Renal pelvis (tissue), 4 donors: ENCODE results near the gene C9orf85. TPM values are rescaled to one million over a fixed set of nuclear protein-coding genes. Genes with fewer than 3 reads are reported as not detected.
"Not testable (repeated sequence)": the region's sequence is repeated elsewhere in the genome, so short reads cannot be mapped to it uniquely, and the experiment has no call there.

Source experiments
- DNase-seq: peaks from one replicate; pipeline ENCODE4 v3.0.0-alpha.2; 2013
- polyA plus RNA-seq, 3 donors: library from polyadenylated mRNA; unstranded; fragments of 120-200 nt; gene quantifications; one replicate each; pipeline ENCODE4 v1.2.1, GENCODE V29; 2013; ENCODE audit not compliant: insufficient read length in 3 of 3

C9orf85 gene
- polyA plus RNA-seq, 3 donors, result 13.5 to 17.6 (median 16.2) TPM

DNA sequence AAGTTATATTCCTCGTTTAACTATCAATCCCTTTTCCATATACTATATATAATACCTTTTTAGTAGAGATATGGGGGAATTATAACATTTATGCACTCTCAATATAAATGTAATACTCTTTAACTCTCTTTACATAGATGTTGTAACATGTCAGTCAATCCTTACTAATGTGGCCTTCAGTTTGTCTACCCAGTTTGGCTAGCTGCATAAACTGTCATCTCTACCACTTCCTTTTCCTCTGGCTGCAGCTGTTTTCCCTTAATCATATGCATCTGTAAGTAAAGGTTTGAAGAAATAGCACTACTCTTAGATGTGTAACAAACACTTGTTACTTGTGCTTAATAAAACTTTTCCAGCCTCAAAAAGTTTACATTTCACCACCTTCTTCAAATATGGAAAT, 13.9 kb upstream of the C9orf85 start:
- DNase-seq, result no peak

DNA sequence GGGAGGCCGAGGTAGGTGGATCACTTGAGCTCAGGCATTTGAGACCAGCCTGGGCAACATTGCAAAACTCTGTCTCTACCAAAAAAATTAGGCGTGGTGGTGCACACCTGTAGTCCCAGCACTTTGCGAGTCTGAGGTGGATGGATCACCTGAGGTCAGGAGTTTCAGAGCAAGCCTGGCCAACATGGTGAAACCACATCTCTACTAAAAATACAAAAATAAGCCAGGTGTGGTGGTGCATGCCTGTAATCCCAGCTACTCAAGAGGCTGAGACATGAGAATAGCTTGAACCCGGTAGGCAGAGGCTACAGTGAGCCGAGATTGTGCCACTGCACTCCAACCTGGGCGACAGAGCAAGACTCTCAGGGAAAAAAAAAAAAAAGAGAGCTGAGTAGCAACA, 12.7 kb upstream of the C9orf85 start:
- not testable (repeated sequence) for DNase-seq

DNA sequence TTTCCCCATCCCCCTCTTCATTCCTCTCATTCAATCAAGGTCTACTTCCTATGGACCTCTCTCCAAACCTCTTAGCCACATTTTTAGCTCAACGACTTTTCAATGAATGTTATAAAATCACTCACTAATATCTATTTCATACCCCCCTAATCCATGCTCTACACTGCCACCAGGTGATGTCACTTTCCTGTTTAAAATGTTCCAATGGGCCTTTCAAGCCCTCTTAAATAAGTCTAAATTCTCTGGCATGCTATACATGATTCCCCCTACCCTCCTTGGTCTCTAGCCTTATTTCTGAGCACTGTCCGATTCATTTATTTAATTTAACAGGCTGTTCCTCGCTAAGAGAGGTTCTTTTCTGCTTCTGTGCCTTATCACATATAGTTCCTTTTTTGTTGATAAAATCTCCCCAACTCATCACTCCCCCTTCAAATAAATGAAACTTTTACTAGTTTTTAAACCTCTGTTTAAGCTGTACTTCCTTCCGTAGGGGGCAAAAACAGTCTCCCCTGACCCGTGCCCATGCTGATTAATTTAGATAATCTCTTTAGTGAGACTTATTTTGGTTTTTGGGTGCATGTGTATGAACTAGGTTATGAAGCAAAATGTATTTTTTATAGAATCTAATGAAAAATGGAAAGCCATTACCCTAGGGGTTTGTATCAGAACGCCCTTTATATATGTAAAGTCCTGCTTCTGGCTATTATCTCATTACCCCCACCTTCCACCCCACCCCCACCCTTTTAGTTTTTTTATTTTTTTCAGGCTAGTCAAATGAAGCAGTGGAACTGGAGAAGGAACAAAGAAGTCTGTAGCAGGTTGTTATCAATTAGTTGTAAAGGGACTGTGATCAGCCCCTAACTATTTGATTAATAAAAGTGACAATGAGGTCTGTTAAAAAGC, 9.5 kb upstream of the C9orf85 start:
- DNase-seq, result no peak

DNA sequence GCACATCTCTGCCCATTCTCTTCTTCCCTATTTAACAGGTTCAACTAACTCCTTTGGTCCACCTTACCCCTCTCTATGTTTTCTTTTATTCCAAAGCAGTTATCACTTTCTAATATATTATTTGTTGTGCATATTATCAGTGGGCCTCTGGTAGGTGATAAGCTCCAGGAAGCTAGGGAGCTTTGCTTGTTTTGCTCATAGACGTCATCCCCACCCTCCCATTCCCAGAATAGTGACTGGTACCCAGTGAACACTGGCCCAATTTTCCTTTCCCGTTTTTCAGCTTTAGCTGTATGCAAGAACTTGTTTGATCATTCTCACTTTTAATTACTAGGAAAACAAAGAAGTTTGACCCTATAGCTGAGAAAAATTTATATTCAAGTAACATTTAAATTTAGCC, 7.4 kb upstream of the C9orf85 start:
- DNase-seq, result no peak

DNA sequence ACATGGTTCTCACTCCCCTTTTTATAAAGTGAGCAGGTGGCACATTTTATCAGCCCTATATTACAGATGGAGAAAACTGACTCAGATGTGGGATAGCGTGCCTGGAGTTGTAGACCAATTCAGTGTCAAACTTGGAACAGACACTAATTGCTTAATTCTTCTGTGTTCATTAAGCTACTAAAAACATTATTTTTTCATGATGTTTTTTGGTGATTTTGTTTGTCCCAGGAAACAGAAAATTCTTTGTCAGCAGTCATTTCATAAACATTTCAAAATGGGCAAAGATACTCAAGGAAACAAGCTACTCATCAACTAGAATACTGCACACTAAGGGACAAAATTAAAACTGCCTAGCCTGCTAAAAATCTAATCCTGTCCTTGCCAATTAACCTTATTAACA, 2.6 kb upstream of the C9orf85 start:
- DNase-seq, result no peak

DNA sequence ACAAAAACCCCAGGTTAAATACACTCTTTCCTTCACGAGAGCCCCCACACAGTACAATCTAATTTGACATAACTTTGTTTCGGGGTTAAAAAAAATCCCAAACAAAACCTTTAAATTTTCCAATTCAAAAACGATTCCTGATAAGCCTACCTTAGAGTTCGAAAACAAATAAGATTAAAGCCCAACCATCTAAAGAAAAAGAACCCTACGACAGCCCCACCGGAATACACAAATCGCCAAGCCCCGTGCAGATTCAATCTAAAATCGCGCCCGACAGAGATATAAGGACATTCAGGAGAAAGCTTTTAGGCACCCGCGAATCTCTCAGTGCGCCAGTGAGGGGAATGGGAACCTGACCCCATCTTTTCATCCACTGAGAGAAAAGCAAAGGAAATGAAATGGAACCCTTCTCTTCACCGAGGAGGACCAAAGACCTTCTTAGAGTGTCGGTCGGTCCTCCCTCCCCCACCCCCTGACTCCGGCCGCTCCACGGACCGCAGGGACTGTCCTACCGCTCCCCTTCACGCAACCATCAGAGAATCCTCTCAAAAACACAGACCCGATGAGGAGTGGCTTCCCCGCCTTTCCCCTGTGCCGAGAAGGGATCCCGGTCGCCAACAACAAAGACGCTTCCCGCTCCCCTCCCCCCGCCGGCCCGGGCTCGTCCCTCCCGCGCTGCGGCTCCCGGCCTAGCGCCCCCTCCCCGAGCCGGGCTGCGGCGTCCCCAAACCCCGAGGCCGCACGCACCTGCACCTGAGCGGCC, 1.4 kb upstream of the C9orf85 start:
- DNase-seq, result peak; percentile 66

DNA sequence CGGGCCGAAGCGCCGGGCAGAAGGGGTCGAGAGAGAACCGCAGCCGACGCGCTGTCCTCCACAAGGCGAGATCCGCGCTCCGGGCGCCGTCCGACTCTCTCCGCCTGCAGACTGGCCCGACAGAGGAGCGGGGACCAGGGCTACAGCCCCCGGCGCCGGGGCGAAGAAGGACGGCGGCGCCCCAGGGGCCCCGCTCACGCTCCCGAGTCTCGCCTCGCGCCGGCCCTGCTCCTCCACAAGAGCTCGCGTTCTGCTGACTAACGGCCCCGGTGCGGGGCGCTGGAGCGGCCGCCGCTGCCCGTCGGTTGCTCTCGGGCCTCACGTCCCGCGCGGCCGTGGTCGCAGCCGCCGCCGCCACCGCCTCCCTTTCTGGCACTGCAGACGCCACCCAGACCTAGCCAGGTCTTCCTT, 784 bp upstream of the C9orf85 start:
- DNase-seq, result no peak

DNA sequence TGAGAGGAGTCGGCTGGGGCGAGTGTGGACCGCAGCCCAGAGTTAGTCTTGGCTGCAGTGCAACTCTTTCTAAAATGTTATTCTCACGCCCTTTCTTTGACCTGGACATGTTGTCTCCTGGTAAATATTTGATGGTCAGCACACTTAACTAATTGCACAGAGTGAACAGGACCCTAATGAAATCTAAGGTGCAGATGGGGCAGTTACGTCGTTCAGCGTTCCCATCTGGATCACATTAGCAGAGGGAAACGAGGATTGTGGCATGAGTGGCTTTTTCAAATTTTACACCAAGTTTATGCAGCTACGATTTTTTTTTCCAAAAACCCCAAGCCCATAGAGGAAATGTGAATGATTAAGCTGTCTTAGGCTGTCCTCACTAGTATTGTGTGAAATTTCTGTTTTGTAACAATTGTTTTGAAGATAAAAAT, 483 bp downstream of the C9orf85 start:
- DNase-seq, result no peak

DNA sequence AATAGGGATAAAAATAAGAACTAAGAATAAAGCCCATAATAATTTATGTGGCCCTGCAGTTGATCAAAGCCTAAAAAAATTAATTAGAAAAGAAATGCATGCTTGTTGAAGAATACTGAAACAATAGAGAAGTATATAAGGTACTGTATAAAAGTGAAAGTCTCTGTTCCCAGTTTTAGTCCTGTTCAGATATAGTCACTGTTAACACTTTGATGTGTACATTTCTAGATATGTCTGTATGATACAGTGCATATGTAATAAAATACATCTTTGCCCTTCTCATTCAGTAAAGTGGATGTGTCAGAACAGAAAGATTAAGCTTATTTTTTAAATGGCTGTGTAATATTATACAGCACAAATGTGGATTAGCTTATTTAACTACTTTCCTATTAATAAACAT, 4.1 kb downstream of the C9orf85 start:
- DNase-seq, result no peak

DNA sequence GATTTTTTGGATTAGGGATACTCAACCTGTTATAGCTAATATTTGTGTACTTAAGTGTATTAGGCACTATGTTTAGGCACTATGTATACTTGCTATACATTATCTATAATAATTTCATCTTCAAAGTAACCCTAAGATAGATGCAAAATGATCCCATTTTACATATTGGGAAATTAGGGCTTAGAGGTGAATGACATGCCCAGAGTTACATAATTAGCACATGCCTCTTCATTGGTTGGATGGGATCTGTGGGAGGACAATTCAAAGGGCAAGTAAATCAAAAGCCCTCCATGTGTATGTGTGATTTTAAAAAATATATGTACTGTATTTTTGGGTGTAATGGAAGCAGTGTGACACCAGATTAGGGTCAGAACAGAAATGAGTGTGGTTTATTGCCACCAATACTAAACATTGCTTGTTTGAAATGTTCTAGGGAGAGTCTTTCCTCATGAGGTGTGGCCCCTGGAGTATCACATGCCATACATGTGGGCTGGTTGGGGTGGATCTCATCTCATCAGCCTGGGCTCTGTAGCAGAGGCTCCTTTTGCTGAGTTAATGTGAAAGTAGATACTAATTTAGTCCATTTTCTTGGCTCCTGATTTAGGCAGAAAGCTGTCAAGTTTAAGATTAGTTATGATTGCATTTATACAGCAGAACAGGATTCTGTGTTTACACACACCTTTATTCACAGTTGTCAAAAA, 5.5 kb downstream of the C9orf85 start:
- no peak for DNase-seq

DNA sequence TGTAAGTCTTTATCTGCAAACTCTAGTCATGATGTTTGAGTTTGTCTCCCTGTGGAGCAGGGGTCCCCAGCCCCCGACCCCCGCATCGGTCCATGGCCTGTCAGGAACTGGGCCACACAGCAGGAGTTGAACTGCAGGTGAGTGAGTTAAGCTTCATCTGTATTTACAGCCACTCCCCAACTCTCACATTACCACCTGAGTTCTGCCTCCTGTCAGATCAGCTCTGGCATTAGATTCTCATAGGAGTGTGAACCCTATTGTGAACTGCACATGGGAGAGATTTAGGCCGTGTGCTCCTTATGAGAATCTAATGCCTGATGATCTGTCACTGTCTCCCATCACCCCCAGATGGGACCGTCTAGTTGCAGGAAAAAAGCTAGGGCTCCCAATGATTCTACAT, 7.0 kb downstream of the C9orf85 start:
- DNase-seq, result no peak

DNA sequence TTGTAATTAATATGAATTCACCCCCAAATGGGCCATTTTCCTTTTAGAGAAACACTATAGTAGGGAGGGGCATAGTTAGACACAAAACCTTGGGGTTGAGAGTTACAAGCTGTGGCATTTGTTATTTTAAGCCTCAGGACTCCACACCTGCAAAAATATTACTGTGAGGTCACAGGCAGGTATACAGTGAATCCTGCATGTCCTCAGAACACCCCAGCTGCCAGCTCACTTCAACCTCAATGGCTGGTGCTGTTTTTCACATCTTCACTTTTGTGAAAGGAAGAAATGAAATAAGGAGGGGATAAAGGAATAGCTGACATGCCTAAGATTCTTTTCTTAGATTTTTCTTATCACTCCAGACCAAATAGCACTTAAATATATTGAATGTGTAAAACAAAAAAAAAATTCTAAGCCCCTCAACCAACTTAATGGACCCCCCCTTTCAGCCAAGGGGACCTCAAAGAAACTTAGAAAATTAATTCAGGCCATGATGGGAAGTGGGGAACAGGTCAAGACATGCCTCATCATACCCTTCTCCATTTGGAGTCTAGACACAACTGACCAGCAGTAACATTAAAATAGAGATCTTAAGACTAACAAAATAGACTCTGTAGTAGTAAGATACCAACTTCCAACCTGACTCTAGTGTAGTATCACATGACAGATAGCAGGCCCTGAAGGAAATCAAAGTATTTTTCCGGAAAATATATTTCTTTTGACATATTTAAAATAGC, 9.2 kb downstream of the C9orf85 start:
- no peak for DNase-seq

DNA sequence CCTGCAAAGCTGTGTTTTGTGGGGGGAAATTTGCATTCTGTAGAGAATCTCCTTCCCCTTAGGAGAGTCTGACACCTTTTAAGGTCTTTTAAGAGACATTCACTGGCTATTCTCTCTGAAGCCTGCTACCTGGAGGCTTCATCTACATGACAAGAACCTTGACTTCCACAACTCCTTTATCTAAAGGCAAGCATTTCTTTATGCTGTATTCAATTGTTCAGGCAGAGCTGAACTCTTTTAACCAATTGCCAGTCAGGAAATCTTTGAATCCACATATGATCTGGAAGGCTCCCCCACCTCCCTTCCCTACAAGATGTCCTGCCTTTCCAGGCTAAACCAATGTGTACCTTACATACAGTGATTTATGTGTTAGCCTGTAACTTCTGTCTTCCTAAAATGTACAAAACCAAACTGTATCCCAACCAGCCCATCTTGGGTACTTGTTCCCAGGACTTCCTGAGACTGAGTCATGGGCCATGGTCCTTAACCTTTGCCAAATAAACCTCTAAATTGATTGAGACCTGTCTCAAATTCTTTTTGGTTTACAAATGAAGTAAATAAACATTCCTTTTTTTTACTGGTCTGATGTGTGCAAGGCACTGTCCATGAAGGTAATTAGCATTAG, 9.9 kb downstream of the C9orf85 start:
- DNase-seq, result no peak

DNA sequence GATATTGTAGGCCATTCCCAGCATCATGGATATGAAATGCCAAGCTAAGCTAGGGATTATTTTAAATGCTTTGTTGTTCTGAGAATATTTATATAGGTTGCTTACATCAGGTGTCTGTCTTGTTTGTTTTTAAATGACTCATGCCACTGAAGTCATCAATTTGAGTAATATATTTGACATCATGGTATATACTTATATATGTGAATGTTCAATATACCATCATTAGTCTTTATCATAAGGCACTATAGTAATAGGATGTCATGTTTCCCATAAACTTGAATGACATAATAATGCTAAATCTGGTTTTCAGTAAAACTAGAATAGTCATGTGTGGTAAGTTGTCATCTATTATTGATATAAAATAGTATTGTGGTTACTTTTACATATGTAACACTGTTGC, 13.1 kb downstream of the C9orf85 start:
- DNase-seq, result no peak

DNA sequence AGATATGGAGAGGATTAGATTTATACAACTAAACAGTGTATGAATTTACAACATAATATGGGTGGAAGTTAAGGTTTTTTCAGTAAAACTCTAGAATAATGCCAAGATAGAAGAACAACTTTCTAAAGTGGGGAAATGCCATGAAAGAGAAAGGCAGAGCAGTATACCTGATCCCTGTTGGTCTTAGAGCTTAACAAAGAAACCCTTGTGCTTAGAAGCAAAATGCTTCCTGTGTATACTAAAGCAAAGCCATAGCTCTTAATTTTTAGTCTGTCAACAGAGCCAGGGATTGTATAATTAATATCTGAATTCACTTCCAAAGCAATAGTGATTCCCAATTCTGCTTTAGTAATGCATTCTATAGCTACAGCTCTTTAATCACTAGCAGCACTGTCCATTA, 14.4 kb downstream of the C9orf85 start:
- no peak for DNase-seq

DNA sequence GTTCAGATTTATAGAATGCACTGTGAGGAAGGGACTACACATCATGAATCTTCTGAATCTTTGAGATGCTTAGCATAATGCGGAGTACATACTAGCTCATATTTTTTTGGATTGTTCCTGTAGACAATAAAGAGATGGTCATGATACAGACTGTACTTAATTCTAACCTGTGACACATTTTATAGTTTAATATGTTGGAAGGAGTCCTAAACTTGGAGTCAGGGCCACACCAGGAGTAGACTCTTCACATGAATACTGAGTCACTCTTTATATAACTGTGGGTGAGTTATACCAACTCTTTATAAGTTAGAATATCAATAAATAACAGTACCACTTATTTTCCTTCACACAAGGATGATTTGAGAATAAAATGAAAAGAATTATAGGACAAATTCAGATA, 16.9 kb downstream of the C9orf85 start:
- DNase-seq, result no peak

DNA sequence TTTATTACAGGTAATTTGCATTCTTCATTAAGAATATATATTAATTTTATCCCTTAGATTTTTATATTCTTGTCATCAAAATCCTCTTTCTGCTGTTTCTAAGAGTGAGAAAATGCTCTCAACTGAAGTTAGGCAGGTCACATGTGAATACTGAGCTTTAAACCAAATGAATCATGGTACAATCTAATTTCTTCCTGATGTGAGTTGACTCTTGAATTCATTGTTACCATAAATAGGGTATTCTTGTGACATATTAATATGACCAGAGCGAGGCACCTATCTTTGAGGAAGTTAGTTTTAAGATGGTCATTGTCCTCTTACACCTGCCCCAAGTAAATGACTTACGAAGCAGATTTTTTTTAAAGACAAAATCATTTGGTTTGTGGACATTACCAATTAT, 17.4 kb downstream of the C9orf85 start:
- DNase-seq, result no peak

DNA sequence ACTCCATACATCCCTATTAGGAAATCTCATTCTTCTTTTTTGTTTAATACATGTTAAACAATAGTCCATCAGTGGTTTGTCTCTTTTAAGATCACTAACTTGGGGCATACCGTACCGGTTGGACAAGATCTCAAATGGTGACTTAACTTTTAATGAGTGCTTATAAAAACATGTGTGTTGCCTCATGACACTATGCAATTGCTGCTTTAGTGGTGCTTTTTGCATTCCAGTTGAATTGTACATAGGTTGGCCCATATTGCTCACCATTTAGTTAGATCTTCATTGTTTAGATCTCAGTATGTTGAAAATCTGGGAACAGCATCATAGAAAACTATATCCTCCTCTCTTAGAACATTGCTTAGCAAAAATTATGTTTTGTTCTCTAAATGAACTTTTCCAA, 17.8 kb downstream of the C9orf85 start:
- DNase-seq, result no peak

DNA sequence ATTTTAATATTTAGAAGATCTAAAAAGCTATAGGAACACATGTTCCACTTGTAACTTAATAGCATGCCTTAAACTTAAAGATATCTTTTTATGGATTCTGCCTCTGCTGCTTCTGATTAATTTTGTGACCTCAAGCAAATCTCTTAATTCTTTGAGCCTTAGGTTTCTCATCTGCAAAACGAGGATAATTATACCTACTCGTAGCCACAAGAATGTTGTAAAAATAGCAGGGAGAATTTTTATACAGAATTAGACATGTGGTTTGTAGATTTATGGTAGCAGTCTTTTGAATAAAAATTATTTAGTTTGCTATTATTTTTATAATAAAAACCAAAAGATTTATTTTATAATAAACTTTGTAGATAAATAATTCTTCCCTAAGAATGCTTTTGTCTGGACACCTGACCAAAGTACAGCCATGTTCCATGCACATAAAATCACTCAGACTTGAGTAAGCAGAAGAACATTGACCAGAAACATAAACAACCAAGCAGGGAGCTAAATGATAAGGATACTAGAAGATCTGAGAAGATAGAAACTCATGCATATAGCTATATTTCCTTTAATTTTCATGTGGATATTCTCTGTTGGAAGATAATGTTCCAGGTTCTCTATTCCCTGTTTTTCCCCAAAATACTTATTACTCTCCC, 18.5 kb downstream of the C9orf85 start:
- no peak for DNase-seq

DNA sequence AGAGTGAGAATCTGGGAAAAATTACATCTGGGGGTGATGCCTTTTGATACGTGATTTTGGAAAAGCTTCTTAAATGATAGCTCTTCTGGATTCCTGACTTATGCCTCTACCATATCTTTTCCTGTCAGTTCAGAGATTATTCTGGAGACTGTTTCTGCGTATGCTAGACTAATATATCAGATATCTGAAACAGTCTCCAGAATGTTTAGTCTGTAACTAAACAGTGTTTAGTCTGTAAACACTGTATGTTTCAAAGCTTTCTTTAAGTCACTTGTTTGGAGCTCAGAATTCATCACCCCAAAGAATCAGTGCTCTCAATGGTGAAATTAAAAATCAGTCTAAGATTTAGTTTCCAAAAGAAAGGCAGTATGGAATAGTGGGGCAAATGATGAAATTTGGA, 19.7 kb downstream of the C9orf85 start:
- DNase-seq, result no peak

DNA sequence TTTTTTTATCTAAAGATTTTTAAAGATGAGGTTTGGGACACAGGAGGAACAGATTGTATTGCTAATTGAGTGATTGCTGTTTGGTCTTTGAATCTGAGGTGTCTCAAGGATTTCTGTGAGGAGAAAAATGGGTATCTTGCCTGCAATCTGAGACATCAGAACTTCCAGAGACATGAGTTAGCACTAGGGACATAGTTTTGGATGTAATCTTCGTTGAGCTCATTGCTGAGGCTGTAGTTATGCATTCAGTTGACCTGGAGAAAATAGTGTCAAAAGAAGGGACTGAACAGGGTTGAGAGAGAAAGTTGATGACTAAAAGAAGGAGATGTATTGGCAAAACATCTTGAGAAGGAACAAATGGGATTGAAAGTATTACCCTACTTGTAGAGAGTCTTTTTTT, 24.6 kb downstream of the C9orf85 start:
- DNase-seq, result no peak
